Left forelimb (tissue), 1 donor: ENCODE measurements around the gene KRT7.
"Not testable (repeated sequence)": the region's sequence is repeated elsewhere in the genome, so short reads cannot be mapped to it uniquely, and the experiment has no call there.

ENCODE experiments used
- DNase-seq: peaks from one replicate; pipeline ENCODE4 v3.0.0-alpha.2; 2018; ENCODE audit warnings: low spot score

The KRT7 gene

GRCh38 chr12:52229836-52230343 is 3.2 kb upstream of the KRT7 start:
- peak; percentile 25 for DNase-seq

GRCh38 chr12:52230364-52231281 is 2.4 kb upstream of the KRT7 start:
- DNase-seq: peak; percentile 45

GRCh38 chr12:52231305-52232202 is 1.5 kb upstream of the KRT7 start:
- DNase-seq: peak; percentile 30

GRCh38 chr12:52232203-52232673 is 805 bp upstream of the KRT7 start:
- DNase-seq: no peak

- peak; percentile 48 for DNase-seq
These were observed 592 bp downstream of the KRT7 start for GRCh38 chr12:52233462-52234207.

- peak; percentile 62 for DNase-seq
These were observed 1.3 kb downstream of the KRT7 start for GRCh38 chr12:52234223-52234810.

GRCh38 chr12:52235001-52235764 is 2.1 kb downstream of the KRT7 start:
- DNase-seq: peak; percentile 33

GRCh38 chr12:52235822-52236361 is 2.8 kb downstream of the KRT7 start:
- DNase-seq: peak; percentile 54

- peak; percentile 23 for DNase-seq
These were observed 3.5 kb downstream of the KRT7 start for GRCh38 chr12:52236386-52237050.

GRCh38 chr12:52238207-52238840 is 5.3 kb downstream of the KRT7 start:
- DNase-seq: no peak

- no peak for DNase-seq
These were observed 6.0 kb downstream of the KRT7 start for GRCh38 chr12:52238916-52239646.

GRCh38 chr12:52239767-52240166 is 6.7 kb downstream of the KRT7 start:
- no peak for DNase-seq

- not testable (repeated sequence) for DNase-seq
These were observed 7.2 kb downstream of the KRT7 start for GRCh38 chr12:52240247-52240646.

GRCh38 chr12:52241205-52241842 is 8.3 kb downstream of the KRT7 start:
- DNase-seq: no peak

- DNase-seq: peak; percentile 33
These were observed 9.6 kb downstream of the KRT7 start for GRCh38 chr12:52242442-52243258.

GRCh38 chr12:52243259-52243855 is 10.3 kb downstream of the KRT7 start:
- no peak for DNase-seq
